ENCODE measurements around the gene DLG2.

DLG2 gene

DNA sequence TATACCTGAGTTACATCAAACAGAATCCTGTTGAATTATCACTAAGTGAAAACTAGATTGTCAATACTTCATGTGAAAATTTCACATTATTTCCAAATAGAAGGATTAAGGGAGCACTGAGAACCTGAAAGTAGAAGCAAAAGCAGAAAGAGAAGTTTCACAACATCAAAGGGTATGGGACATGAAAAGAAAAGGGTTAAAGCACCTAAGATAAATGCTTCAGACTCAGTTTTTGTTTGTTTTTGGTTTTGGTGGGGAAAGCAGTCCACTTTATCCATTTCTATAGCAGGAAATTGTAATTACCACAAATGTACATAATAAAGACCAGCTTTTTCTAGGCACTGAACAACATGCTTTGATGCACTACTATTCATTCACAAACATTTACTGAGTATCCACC is 1271.2 kb downstream of the DLG2 start:
- no peak overlapping the region for H3K4me3 ChIP-seq (ENCODE audit: low read depth, low read length)
- DNase-seq (ENCODE audit: low read depth): no peak
- TF ChIP-seq, protein P1, sequence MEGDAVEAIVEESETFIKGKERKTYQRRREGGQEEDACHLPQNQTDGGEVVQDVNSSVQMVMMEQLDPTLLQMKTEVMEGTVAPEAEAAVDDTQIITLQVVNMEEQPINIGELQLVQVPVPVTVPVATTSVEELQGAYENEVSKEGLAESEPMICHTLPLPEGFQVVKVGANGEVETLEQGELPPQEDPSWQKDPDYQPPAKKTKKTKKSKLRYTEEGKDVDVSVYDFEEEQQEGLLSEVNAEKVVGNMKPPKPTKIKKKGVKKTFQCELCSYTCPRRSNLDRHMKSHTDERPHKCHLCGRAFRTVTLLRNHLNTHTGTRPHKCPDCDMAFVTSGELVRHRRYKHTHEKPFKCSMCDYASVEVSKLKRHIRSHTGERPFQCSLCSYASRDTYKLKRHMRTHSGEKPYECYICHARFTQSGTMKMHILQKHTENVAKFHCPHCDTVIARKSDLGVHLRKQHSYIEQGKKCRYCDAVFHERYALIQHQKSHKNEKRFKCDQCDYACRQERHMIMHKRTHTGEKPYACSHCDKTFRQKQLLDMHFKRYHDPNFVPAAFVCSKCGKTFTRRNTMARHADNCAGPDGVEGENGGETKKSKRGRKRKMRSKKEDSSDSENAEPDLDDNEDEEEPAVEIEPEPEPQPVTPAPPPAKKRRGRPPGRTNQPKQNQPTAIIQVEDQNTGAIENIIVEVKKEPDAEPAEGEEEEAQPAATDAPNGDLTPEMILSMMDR (IDR thresholded peaks at IDR 0.05; ENCODE audit: control insufficient read depth, extremely low read depth, insufficient read depth): no peak

GRCh38 chr11:84345597-84345996 is 1281.5 kb downstream of the DLG2 start:
- H3K4me3 ChIP-seq (ENCODE audit: low read depth, low read length): no peak overlapping the region
- TF ChIP-seq, protein P1 (IDR thresholded peaks at IDR 0.05; ENCODE audit: control insufficient read depth, extremely low read depth, insufficient read depth): no peak
- no peak for DNase-seq (ENCODE audit: low read depth)

DNA sequence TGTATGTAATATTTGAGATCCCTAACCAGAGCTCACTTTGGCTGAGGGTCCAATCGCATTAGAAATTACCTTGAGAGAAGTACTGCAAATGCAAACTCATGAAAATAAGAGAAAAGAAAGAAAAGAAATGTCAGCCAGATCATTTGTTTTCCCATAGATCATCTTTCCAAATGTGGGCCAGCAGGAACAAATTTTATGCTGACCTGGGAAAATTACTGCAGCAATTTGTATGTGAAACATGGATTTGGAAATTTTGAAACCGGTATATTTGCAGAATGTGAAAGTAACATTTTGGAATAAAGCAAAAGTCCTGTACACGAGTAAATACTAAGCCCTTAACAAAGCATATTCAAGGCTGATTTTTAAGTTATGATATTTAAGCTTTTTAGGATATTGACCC is 1282.1 kb downstream of the DLG2 start:
- DNase-seq (ENCODE audit: low read depth): no peak
- TF ChIP-seq, protein P1 (IDR thresholded peaks at IDR 0.05; ENCODE audit: control insufficient read depth, extremely low read depth, insufficient read depth): no peak
- no peak overlapping the region for H3K4me3 ChIP-seq (ENCODE audit: low read depth, low read length)

- peak; percentile 8 for DNase-seq (ENCODE audit: low read depth)
- TF ChIP-seq, protein P1 (IDR thresholded peaks at IDR 0.05; ENCODE audit: control insufficient read depth, extremely low read depth, insufficient read depth): no peak
Measured at GRCh38 chr11:84339796-84340195, 1287.3 kb downstream of the DLG2 start.

DNA sequence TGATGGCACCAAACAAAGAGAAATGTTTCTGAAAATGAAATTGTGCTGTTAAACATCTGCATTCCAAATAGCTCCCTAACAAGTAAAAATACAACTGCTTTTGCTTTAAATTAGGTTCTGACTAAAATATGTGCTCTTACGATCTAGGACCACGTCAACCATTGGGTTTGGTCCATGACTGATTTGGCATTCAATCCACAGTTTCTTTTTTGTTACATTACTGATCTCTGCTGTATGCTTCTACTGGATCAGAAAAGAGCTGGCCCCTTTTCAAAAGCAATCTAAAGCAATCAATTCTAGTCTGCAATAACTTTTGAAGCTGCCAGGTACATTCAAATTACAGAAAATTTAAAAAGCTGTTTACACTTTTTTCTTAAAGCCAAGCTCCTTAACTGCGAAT is 1293.9 kb downstream of the DLG2 start:
- TF ChIP-seq, protein P1 (IDR thresholded peaks at IDR 0.05; ENCODE audit: control insufficient read depth, extremely low read depth, insufficient read depth): no peak
- no peak overlapping the region for H3K4me3 ChIP-seq (ENCODE audit: low read depth, low read length)
- no peak for DNase-seq (ENCODE audit: low read depth)

More at GRCh38 chr11:84339796-84340195, 1287.3 kb downstream of the DLG2 start:
- no peak overlapping the region for H3K4me3 ChIP-seq (ENCODE audit: low read depth, low read length)

DNA sequence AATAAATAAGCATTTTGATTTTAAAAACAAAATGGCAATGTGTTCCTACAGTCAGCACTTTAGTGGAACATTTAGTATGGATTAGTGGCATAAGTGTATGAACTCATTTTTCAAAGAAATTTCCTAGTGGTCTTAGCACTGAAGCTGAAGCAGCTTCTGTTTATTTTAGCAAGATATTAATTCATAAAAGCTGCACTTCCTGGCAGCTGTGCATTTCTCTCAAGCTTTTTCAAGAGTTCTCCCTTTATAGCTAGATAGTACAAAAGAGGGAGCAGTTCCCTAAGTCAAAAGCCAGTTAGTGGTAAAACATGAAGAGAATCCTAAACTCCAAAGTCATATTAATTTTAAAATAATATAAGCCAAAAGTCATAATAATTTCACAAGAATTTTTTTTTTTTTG is 1304.9 kb downstream of the DLG2 start:
- H3K4me3 ChIP-seq (ENCODE audit: low read depth, low read length): no peak overlapping the region
- TF ChIP-seq, protein P1 (IDR thresholded peaks at IDR 0.05; ENCODE audit: control insufficient read depth, extremely low read depth, insufficient read depth): no peak
- DNase-seq (ENCODE audit: low read depth): no peak

GRCh38 chr11:84319863-84320262 is 1307.3 kb downstream of the DLG2 start:
- TF ChIP-seq, protein P1 (IDR thresholded peaks at IDR 0.05; ENCODE audit: control insufficient read depth, extremely low read depth, insufficient read depth): no peak
- no peak for DNase-seq (ENCODE audit: low read depth)
- no peak overlapping the region for H3K4me3 ChIP-seq (ENCODE audit: low read depth, low read length)
